Heart right ventricle (tissue), 16 donors: ENCODE data around the gene ACAN. TPM values are rescaled to one million over a fixed set of nuclear protein-coding genes. Genes with fewer than 3 reads are reported as not detected.

Experiments used
- ATAC-seq, 8 donors: fragments of 200-7000 bp; cut with Tn5 transposase; one replicate each; pipeline ENCODE4 v1.9.1; 2020; ENCODE audit warnings: mild to moderate bottlenecking in 8 of 8, moderate library complexity in 8 of 8, moderate number of reproducible peaks in 1 of 8
- DNase-seq, 2 donors: peaks; one replicate each; pipeline ENCODE4 v3.0.0-alpha.2; 2020
- H3K27ac ChIP-seq, 10 donors: fragments of 200-600 bp; sonication (generic) in 2 of 10; one replicate each; pipeline versions ENCODE4 v1.5.0 to v1.8.0; 2020 to 2022; ENCODE audit warnings: mild to moderate bottlenecking in 3 of 10
- H3K27me3 ChIP-seq, 7 donors: fragments of 200-600 bp; one replicate each; pipeline ENCODE4 v1.8.0; 2021 to 2022; ENCODE audit warnings: mild to moderate bottlenecking in 2 of 7
- H3K36me3 ChIP-seq, 9 donors: fragments of 200-600 bp; sonication (generic) in 1 of 9; one replicate each; pipeline versions ENCODE4 v1.5.0 to v1.8.0; 2020 to 2022; ENCODE audit warnings: mild to moderate bottlenecking in 2 of 9
- H3K4me1 ChIP-seq, 9 donors: fragments of 200-600 bp; sonication (generic) in 1 of 9; one replicate each; pipeline versions ENCODE4 v1.5.0 to v1.8.0; 2020 to 2022; ENCODE audit warnings: mild to moderate bottlenecking in 4 of 9
- H3K4me3 ChIP-seq, 10 donors: fragments of 200-600 bp; sonication (generic) in 2 of 10; one replicate each; pipeline versions ENCODE4 v1.5.0 to v1.8.0; 2020 to 2022; ENCODE audit warnings: mild to moderate bottlenecking in 7 of 10, moderate library complexity in 2 of 10
- H3K9me3 ChIP-seq, 11 donors: fragments of 200-600 bp in 10 of 11; sonication (generic) in 2 of 11; one replicate each; pipeline versions ENCODE4 v1.5.0 to v1.8.0; 2013 to 2022; ENCODE audit warnings: mild to moderate bottlenecking in 2 of 11, control low read depth in 1 of 11, moderate library complexity in 1 of 11
- CTCF ChIP-seq, 9 donors: fragments of 200-600 bp; sonication (generic) in 2 of 9; IDR thresholded peaks; one replicate each; pipeline versions ENCODE4 v1.5.0 to v1.8.0; 2021 to 2022; ENCODE audit warnings: antibody characterized with exemption in 9 of 9, mild to moderate bottlenecking in 5 of 9, moderate library complexity in 1 of 9
- WGBS, 2 donors: extraction: QIAGEN DNeasy Blood & Tissue Kit; methylation state at CpG; one replicate each; pipeline ENCODE4 v1.1.7; 2013; ENCODE audit warnings: inconsistent platforms in 1 of 2; 5-methylcytosine and 5-hydroxymethylcytosine counted together
- intact Hi-C, 10 donors: fragments of 100-400 bp; cut with DNase I; formaldehyde crosslinking; loops; one replicate each; pipeline versions ENCODE4 v1.11.1 to v1.14.2; 2022
- polyA plus RNA-seq, 2 donors: library from polyadenylated mRNA; stranded (reverse); fragments of 200-250 nt; gene quantifications; one replicate each; pipeline ENCODE4 v1.2.3, GENCODE V29; 2013
- total RNA-seq, 10 donors: library from RNA; stranded (reverse); fragmentation: NEBNext Ultra II Directional in 3 of 10; extraction: Animal tissue kit (Norgen Biotek cat#: 25700) in 3 of 10; gene quantifications; one replicate each; pipeline versions ENCODE4 v1.2.1 to v1.2.4, GENCODE V29; 2021 to 2023
- donor health status: Arrhythmogenic right ventricular cardiomyopathy.
- donor health status: ischemic (EF 13 %, LVEDD 7.1; RV severe dilation, severe dysfunction).
- donor health status: healthy with polysubstance abuse.
- donor health status: DM: no; HTN: yes; CAD: no.
- donor health status: DM: no; HTN: no; CAD: no.
- donor health status: ischemic (EF 25% LVEDD 6.9; RV normal size, moderate dysfunction).
- donor health status: ischemic (EF 25% LVEDD 5.7; RV mildly dilated, moderate dysfunction).
- donor health status: healthy.
- donor health status: DM: yes; HTN: yes; CAD: no.
- donor health status: Ischemic cardiomyopathy.
- donor health status: ischemic (EF 35%, LVEDD 5.7; RV mildly dilated, moderate dysfunction).
- donor health status: nonischemic (EF 11% LVEDD 7.7; RV severe dilation, severe dysfunction).
- donor health status: DM: yes; HTN: yes; CAD: no.
- donor health status: PGD.
- donor health status: ischemic (EF 29% LVEDD 5.4; RV normal size, mild dysfunction).
- donor health status: nonischemic (EF 23%, LVEDD 6.1; RV moderate dilation, normal function).

Gene ACAN
- total and polyA plus RNA-seq, 12 donors, result 0.08 to 0.66 (median 0.19) TPM; not detected in 2

DNA sequence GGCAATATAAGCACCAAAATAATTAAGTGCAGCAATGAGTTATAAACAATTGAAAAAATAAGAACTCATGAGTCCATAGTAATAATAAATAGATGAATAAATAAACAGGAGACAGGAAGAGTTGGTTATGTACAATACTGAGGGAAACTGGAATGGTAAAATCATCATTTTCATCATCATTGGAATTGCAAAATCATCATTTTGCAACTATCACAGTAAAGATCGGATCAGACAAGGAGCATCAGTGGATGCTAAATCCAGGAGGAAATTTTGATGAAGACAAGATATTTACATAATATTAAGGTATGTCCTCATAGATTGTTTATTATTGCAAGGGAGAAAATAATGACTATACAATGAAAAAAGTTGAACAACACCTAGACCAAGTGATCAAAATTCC lies 38.8 kb upstream of the ACAN start:
- WGBS, 2 donors, result 90 to 100% methylated on average over 1 of the region's 1 CpG
- Histone ChIP-seq H3K27me3 (peaks cover 0 to 55% (median 36%) of the 10 kb centered on the region in 7 donors), H3K9me3 (peaks cover 0 to 12% (median 0%) of the 10 kb centered on the region in 11 donors), H3K27ac (no peak overlapping the region), H3K36me3 (no peaks in the 10 kb centered on the region), H3K4me1 (no peaks in the 10 kb centered on the region), H3K4me3 (no peak overlapping the region)
- no peak for DNase-seq
- intact Hi-C loops, result no loop called here
- no peak for TF ChIP-seq CTCF (IDR thresholded peaks at IDR 0.05)
- no peak for ATAC-seq

GRCh38 chr15:88765212-88765611 lies 38.0 kb upstream of the ACAN start:
- peaks cover 0 to 61% (median 43%) of the 10 kb centered on the region in 7 donors for H3K27me3 ChIP-seq
- no peak overlapping the region for H3K27ac ChIP-seq
- 72 to 77% methylated on average over 2 of the region's 2 CpGs for WGBS, 2 donors

DNA sequence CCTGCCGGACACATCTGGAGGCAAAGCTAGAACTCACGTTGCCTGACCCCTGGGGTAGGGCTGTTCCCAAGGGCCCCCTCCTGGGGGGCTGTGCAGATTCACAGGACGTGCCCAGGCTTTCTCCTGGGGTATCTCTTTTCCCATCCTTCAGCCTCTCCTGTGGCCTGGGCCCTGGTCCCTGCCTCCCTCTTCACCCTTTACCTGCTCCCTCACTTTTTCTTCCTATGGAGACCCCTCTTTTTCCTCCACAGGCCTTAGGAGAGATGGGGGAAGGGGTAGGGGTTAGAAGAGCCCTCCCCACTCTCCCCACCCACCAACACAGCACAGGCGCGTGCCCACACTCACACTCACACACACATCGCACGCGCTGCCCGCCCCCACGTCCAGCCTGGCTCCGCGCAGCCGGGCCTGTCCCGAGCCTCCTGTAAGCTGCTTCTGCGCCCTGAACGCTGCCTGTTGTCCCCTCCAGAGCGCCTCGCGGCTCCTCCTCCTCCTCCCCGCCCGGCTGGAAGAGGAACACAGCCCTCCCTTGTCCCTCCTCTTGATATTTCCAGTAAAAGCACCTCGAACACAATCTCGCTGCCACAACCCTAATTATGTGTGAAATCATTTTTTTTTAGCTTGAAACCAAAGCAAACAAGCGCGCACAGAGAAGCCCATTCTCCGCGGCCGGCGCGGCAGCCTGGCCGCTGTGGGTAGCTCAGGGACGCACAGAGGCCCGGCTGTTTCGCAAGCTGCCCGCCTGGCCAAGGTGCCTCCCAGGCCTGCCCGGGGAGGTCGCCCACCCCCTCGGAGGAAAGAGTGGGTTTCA lies 33.9 kb upstream of the ACAN start:
- ATAC-seq, result no peak
- peaks cover 0 to 54% (median 46%) of the 10 kb centered on the region in 7 donors for H3K27me3 ChIP-seq
- H3K4me3 ChIP-seq, result peak overlapping the region in 4 of 10 donors; percentile 11 to 35 (median 16)
- peaks cover 0 to 17% (median 5%) of the 10 kb centered on the region in 11 donors for H3K9me3 ChIP-seq
- TF ChIP-seq CTCF (IDR thresholded peaks at IDR 0.05), result no peak
- H3K27ac ChIP-seq, result no peak overlapping the region
- DNase-seq, result no peak
- intact Hi-C loops, result no loop called here
- no peaks in the 10 kb centered on the region for H3K36me3 ChIP-seq
- no peaks in the 10 kb centered on the region for H3K4me1 ChIP-seq
- WGBS, 2 donors, result 6 to 7% methylated on average over 35 to 38 of the region's 38 CpGs

More at GRCh38 chr15:88765212-88765611, 38.0 kb upstream of the ACAN start:
- Histone ChIP-seq H3K4me1 (no peaks in the 10 kb centered on the region), H3K4me3 (no peak overlapping the region), H3K36me3 (no peaks in the 10 kb centered on the region), H3K9me3 (peaks cover 0 to 17% (median 3%) of the 10 kb centered on the region in 11 donors)
- ATAC-seq (no peak), DNase-seq (no peak)
- no peak for TF ChIP-seq CTCF (IDR thresholded peaks at IDR 0.05)
- intact Hi-C loops, result no loop called here

GRCh38 chr15:88775776-88776175 lies 27.5 kb upstream of the ACAN start:
- no peaks in the 10 kb centered on the region for H3K4me1 ChIP-seq
- intact Hi-C loops, result no loop called here
- ATAC-seq (no peak), DNase-seq (no peak)
- 89 to 90% methylated on average over 4 of the region's 4 CpGs for WGBS, 2 donors
- H3K27me3 ChIP-seq, result peaks cover 0 to 28% (median 10%) of the 10 kb centered on the region in 7 donors
- no peak overlapping the region for H3K27ac ChIP-seq
- H3K4me3 ChIP-seq, result no peak overlapping the region
- no peak for TF ChIP-seq CTCF (IDR thresholded peaks at IDR 0.05)
- peaks cover 0 to 25% (median 2%) of the 10 kb centered on the region in 11 donors for H3K9me3 ChIP-seq
- no peaks in the 10 kb centered on the region for H3K36me3 ChIP-seq
